D341Med (cell line): ENCODE data around the gene SPATS2L.
A peak's percentile ranks its signal among the peaks of the same experiment; 100 is the strongest.

Experiments
- DNase-seq: peaks from one replicate; pipeline ENCODE4 v3.0.0; 2012; ENCODE audit warnings: low spot score

The SPATS2L gene

DNA sequence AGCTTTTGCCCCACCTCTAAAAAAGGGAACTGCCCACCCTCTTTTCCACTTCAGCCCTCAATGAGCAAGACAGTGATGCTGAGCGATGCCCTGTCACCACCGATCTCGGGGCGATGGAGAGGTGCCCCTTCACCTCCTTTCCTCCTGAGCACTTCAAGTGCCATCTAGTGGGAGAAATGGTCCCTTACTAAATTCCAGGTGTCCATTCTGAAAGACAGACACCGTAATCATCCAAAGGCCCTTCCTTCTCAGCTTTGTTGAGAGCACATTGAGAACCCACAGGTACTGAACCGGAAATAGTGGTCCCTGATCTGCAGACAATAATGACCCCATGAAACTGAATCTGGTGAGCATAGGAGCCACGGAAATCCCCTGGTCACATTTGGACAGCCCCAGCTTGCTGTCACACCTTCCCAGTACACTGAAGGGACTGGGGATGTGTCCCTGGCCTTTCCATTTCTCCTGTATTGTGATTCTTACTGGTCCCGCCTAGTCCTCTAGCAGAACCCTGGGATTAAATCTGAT is 164.9 kb downstream of the SPATS2L start:
- peak; percentile 64 for DNase-seq

DNA sequence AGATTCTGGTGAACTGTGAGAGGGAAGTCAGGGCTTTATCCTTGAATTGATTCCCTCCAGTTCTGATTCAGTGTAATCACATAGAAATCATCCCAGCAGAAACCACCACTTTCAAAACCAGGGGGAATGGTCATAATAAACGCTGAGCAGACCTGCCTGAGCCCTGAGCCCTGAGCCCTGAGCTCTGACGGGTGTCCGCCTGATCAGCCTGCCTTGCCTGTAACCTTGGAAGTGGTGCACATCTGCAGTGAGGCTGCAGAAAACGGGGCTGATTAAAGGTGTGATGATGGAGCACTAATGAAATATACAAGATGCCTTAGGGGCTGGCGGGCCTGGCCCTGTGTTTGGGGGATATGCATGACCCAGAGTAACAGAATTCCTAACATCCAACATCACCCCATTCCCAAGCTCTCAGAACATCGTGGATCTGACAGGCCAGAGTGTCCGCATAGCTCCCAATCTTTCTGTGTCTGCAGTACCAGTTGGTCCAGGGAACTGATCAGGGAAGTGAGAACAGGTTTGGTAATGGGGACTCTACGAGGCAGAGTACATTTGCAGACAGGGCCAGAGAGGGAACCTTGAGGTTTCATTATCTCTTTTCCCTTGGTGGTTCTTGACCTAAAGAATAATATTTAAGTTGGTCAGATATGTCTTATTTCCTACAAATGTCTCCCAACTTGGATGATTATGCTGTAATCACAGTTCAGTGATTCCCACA is 165.6 kb downstream of the SPATS2L start:
- no peak for DNase-seq

DNA sequence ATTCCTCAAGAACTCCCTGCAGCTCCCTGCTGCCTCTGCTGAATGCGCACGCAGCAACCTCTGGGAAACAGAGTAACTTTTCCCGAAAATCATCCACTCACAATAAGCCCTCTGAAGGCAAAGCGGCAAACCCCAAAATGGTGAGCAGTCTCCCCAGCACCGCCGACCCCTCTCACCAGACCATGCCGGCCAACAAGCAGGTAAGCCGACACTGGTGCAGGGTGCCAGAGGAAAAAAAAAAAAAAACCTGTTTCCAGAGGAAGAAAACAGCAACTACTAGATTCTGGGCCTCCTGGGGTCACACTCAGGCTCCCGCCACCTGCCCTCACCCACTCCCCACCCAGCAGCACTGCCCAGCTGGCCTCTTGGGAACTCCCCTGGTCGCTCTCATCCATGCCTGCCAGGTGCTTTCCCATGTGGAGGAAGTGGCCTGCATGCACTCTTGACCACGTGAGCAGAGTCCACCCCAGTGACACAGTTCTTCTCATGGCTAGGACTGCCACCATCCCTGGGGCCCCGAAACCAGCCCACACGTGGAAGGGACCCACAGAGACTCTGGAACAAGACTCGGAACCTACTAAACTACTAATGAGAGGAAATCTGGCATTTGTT is 166.5 kb downstream of the SPATS2L start:
- DNase-seq = no peak

DNA sequence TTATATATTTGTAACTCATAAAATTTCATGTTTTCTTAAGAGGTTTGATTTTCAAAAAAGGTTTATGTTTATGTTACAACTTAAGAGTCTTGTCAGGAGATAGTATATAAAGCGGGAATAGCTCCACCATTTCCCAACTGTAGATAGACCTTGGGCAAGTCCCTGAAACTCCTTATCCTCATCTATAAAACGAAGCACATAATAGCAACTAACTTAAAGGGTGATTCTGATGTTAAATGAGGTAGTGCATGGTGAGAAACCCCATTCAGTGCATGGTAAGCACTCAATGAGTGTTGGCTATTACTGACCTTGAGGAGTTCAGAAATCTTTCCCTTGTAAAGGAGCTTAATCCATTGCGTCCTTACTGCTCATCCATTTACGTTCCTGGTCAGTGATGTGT is 169.3 kb downstream of the SPATS2L start:
- DNase-seq = no peak

DNA sequence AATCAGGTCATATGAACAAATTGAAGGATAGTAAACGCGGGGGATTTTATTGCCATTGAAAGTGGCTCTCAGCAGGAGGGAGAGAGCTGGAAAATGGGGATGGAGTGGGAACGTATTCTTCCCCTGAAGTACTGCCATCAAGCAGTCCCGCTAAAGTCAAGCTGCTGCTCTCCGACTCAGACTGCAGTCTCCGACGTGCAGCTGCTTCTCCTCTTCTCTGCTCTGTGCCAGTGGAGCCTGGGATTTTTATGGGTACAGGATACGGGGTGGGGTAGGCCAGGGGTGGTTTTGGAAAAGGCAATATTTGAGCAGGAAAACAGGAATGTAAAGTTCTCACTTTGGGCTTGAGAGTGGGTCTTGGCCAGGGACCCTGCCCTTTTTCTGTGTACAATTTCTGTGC is 170.3 kb downstream of the SPATS2L start:
- DNase-seq = no peak

DNA sequence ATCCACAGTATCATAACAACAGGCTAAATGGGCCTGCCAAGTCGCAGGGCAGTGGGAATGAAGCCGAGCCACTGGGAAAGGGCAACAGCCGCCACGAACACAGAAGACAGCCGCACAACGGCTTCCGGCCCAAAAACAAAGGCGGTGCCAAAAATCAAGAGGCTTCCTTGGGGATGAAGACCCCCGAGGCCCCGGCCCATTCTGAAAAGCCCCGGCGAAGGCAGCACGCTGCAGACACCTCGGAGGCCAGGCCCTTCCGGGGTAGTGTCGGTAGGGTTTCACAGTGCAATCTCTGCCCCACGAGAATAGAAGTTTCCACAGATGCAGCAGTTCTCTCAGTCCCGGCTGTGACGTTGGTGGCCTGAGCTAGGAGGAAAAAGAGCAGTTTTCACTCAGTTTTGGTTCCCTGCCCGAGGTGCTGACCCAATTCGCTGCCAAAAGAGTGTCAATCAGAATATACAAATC is 171.2 kb downstream of the SPATS2L start:
- DNase-seq = no peak

DNA sequence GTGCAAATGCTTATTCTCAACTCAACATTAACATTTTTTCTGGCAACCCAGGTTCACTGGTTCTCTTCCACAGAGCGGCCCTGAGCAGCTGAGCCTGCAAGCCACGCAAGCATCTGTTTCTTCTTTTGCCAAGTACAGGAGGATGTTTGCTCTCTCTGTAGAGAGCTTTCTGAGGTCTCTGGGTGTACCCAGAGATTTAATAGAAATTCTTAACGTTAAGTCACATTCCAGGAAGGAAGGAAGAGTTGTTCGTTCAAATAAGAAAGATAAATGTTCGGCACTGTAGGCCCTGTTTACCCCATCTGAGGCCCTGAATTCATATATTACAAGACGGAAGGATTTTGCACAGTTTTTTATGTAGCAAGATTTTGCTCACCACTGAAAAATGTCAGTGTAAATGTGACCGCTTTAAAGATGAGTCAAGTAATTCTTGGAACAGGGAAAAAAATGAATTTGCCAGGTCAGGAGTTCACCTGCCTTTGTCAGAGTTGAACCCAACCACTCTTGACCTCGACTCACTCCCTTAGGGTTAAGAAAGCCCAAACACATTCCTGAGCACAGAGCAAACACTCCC is 173.3 kb downstream of the SPATS2L start:
- DNase-seq = no peak

DNA sequence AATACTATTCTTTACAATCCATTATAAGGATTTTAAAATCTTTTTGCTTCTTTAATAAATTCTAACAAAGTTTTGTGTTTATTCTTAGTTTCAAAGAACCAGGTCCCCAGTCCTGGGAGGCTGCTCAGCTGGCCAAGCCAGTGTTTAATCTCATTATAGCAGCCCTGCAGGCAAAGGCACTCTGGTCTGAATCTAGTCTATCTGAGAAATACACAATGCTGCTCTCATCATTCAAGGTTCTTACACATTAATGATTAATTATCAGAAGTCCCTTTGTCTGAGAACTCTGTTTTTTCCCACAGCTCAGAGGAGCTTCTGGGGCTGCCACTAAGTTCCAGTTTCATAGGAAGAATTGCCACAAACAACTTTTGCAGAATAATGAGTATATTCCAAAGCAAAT is 175.7 kb downstream of the SPATS2L start:
- DNase-seq = no peak

DNA sequence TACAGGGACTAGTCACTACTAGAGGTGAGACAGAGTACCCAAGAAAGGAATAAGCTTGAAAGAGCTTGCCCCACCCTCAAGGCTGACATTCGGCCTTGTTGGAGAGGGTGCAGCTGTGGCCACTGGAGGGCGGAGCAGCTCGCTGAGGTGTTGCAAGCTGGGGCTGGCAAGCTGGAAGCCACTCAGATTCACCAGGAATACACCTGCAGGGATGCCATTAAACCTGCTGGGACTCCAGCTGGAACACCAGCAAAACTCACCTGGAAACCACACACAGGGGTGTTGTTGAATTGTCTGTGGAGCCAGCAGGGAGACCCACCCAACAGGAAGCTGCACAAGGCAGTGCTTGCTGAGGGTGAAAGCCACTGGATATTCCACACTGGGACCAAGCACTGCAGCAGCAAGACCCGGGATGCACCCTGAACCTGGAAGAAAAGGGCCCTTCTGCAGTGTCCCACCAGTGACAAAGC is 177.3 kb downstream of the SPATS2L start:
- DNase-seq = peak; percentile 70

DNA sequence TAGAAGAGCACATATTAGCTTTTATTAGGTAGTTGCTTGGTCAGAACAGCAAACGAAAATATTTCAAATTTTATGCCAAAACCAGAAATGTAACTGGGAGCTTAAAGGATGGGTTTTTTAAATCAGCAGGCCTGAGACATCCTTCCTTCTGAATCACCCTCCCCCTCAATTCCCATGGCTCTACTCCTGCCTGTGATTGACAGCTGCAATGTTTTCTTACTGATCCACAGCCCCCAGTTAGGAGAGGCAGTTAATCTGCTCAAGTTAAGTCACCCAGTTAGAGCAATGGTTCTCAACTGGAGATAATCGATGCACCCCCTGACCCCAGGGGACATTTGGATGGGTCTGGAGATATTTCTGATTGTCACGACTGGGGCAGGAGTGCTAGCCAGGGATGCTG is 178.4 kb downstream of the SPATS2L start:
- DNase-seq = no peak

DNA sequence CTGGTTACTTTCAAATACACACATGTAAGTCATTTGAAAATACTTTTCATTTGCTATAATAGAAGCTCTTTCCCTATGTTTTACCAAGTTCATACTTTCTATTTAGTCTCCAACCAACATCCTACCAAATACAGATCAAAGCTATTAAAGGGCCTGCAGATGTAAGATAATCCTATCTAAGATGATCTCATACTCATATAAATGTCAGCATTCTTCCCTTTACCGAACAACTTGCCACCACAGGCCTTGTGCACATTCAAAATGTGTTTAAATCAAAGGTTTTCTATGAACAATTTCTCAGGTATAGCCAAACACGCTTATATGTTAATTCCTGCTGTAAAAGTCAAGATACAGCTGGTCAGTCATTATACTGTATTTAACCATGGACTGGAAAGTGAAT is 180.0 kb downstream of the SPATS2L start:
- no peak for DNase-seq

DNA sequence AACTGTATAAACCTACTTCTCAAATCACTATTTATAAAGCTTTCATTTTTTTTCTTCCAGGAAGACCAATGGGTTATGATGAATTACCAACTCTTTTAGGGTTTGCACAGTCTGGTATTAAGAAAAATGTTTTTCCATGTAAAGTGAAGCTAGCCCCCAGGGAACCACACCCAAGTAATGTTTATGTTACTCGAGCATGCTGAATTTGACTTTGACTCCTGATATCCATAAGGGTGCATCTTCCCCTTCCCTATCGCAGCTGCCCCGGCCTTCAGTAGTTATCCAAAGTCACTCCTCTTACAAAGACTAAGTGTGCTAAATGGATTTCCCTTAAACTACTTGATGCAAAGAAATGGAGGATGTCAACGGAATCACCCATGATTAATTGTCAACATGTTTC is 181.7 kb downstream of the SPATS2L start:
- DNase-seq = no peak

DNA sequence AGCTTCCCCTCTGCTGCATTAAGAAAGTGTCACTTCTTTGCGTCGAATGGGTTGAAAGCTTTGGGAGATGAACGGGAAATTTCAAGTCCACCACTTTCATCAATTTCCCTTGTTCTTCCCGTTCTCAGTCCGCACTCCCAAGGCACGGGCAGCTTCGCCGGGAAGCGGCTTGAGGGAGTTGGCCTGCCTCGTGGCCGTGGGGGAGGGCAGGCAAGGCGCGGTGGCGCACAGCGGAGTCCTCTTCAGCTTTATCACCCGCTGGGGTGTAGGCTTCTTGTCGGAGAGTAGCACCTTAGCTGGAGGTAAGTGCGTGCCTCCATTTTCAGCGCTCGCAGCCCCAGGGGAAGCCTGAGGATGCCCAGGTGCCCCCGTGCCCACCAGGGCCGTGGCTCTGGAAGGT is 183.5 kb downstream of the SPATS2L start:
- no peak for DNase-seq

DNA sequence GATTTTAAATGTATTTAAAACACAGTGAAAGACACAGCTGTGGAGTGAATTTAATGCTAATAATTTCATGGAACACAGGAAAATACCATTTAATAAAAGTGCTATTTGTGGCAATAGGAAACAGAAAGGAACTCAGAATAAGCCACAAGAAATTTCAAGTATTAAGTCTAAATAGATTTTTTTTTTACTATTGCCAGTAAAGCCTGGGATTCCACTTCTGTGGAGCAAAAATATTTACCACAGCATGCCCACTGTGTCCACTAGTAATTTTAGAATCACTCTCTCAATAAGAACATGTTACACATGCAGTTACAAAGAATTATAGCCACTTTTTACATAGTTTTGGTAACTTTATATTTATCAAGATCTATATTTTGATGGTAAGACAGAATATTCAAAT is 186.2 kb downstream of the SPATS2L start:
- DNase-seq = no peak

DNA sequence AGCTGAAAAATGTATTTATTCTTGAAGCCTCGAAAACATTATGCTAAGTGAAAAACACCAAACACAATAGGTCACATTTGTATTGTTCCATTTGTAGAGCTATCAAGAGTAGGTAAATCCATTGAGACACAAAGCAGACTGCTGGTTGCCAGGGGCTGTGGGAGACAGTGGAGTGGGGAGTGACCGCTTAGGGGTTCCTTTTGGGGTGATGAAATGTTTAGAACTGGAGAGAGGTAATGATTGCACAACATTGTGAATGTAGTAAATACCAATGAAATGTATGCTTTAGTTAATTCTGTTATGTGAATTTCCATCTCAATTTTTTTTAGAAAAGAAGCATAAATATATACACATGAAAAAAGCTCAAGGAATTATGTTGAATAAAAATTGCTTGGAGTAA is 187.6 kb downstream of the SPATS2L start:
- no peak for DNase-seq

DNA sequence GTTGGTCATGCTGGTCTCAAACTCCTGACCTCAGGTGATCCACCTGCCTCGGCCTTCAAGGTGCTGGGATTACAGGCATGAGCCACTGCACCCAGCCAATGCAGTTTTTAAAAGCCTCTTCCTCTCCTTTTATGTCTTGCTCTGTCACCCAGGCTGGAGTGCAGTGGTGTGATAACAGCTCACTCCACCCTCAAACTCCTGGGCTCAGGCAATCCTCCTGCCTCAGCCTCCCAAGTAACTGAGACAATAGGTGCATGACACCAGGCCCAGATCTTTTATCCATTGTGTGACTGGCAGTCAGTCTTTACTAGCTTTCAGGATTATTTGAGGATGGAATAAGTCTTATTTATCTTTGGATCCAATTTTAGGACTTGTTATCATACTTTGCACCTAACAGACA is 190.2 kb downstream of the SPATS2L start:
- DNase-seq = no peak

DNA sequence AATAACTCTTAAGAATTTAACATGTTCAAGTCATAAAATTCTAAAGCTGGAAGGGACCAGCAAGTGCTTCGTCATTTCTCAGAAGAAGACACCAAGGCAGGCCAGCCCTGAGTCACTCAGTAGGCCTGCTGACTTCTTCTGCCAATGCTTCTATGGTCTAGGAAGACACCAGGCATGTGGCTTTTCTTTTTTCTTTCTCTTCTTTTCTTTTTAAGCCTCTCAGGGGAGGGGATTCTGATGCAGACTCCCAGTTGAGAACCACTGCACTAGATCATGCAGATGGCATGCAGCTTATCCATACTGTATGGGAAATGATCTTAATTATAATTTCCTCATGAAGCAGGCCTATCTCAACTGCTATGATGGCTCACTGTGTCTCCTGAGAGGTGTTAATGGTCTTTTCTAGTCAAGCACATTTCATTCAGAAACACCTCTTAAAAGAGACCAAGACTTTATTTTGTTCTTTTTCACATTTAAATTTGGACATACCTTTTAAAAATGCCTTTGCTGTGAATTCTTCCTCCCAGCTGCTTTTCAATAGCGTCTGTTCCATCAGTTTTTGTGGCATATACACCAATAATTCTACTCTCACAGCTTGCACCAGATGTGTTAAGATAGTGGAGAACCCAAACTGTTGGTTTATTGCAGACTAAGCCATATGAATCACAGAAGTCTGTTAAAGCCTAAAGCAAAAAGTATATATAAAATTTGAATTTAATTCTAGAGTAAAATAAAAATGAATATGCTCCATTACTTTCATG is 192.1 kb downstream of the SPATS2L start:
- peak; percentile 35 for DNase-seq

DNA sequence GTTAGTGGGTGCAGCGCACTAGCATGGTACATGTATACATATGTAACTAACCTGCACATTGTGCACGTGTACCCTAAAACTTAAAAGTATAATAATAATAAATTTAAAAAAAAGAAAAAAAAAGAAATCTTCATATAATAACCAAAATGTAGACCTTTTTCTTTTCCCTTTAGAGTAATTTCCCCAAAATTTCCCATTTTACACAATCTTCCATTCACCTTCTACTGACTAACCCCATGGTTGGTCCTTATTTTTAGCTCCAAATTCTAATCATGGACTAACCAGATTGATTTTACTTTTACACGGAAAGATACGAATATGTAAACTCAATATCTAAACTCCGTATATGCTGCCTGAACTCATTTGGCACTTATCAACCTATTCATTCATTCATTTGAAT is 195.7 kb downstream of the SPATS2L start:
- DNase-seq = no peak

DNA sequence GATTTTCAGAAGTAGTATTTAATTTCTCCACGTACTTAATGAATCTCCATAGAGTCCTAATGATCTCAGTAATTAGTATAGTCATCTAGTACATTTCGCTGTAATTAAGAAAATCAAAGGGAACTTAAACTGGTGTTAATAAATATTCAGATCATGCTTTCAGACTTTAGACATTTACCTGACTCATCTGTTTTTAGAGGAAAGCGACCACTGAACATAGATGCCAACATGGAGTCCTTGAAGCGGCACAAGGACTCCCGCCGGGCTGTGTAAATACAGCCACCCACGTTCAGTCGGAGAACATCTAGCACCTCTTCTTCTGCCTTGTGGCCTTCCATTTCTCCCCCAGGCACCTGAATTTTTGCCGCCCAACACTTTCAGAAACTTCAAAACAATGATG is 200.2 kb downstream of the SPATS2L start:
- no peak for DNase-seq

DNA sequence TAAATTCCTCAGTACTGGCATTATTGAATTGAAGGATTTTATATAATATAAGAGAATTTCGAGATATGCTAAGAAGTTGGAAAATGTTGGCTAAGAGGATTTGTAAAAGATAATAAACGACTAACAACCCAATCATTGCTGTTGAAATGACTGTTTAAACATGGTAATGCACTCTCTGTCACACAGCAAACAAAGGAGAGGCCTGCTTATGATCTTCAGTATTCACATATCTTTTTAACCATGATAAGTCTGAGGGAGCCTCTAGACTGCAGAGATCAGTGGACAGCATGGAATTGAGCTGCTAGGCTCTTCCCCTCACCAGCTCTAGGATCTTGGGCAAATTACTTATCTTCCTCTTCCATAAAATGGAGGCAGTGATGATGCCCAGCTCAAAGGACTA is 200.7 kb downstream of the SPATS2L start:
- no peak for DNase-seq

DNA sequence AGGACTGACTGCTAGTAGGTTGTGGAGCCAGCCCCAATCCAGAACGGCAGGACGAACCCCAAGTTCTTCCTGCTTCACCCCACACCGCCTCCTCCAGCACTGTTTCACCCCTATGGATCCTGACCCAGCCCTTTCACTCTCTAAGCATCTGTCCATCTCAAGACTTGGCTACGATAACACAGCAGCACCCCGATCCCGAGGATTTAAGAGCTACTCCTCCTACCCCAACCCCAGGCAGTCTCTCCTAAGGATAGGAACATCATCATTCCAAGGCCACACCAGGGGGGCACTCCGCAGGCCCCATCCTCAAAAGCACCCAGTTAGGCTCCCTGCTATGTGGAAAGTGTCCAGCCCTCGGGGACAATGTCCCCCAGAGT is 202.7 kb downstream of the SPATS2L start:
- peak; percentile 36 for DNase-seq

DNA sequence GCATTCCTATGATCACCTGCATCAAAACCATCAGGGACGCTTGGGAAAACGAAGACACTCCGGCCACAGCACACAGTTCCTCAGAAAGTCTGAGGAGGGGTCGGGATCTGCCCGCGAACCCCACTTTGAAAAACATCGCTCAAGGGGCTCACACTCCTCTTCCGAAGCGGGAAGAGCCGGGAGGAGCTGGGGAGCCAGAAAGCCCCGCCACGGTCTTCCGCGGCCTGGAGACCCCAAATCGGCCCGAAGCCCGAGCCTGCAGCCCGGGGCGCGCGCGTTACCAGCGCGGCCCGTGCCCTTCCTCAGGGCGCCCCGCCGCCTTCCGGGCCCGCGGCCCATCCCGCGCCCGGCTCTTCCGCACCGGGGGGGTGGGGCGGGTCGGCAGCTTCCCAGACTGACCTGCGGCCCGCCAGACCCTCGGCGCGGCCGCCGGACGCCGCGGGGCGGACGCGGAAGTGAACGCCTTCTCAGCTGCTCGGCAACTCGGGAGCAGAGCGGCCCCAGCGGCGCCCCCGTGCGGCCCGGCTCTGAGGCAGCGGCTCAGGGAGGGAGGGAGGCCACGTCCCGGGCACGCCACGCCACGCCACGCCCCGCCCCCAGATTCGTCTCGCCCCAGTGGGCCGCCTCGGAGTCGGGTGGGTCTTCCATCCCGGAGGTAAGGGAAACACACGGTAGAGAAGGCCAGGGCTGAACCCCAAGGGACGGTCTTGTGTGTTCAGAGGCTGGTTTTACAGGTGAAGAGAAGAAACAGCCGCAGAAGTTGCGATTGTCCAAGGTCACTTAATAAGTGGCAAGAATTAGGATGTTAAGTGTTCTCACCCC is 203.3 kb downstream of the SPATS2L start, which contains the start of gene KCTD18:
KCTD18 (minus strand) TSS at position 457 of the 822 bp plus-strand sequence. CDS start 3,052 bp downstream, outside the sequence.
- DNase-seq = peak; percentile 96
